Stomach (tissue), 4 donors: ENCODE results near the gene FAM98C.

Source experiments
- CTCF ChIP-seq, 7 experiments: fragments of 450-650 bp in 4 of 7; fragments of 200-600 bp in 3 of 7; sonication (generic) in 3 of 7; IDR thresholded peaks; one replicate each; pipeline ENCODE4 v1.5.1; 2016 to 2019; ENCODE audit warnings: antibody characterized with exemption in 7 of 7, control low read depth in 2 of 7, mild to moderate bottlenecking in 1 of 7
- EP300 ChIP-seq: sonication (generic); formaldehyde crosslinking; IDR thresholded peaks from one replicate; pipeline ENCODE4 v1.6.1; 2017; ENCODE audit warnings: antibody characterized with exemption
- POLR2A ChIP-seq, 4 donors: fragments of 450-650 bp; IDR thresholded peaks; one replicate each; pipeline ENCODE4 v1.6.1; 2016; ENCODE audit warnings: antibody characterized with exemption in 4 of 4, control low read depth in 2 of 4, mild to moderate bottlenecking in 1 of 4, moderate library complexity in 1 of 4
- POLR2AphosphoS5 ChIP-seq, 3 donors: sonication (generic); formaldehyde crosslinking; IDR thresholded peaks; one replicate each; pipeline ENCODE4 v1.6.1; 2016; ENCODE audit warnings: antibody characterized with exemption in 3 of 3

DNA sequence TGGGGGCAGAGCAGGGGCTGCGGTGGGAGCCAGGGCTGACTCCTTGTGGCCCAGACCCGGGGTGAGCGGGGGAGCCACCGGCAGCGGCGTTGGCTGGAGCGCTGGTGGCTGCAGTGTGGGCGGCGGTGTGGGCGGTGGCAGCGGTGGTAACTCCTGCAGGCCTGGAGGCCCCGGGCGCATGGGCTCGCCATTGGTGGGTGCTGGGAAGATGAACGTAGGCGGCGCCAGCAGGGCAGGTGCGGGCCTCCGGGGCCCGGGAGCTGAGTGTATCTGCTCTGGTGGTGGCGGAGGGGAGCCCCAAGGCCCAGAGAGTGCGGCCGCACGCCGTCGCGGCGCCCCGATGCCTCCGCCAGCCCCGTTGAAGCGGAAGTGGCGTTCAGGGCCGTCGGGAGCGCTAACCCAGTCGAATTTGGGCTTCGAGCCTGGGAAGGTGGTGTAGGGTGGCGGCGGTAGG is 17.1 kb upstream of the FAM98C start:
- no peak for TF ChIP-seq POLR2A (IDR thresholded peaks at IDR 0.05)
- no peak for TF ChIP-seq CTCF (IDR thresholded peaks at IDR 0.05)
- TF ChIP-seq EP300 = no peak
- no peak for TF ChIP-seq POLR2AphosphoS5 (IDR thresholded peaks at IDR 0.05)
